ENCODE measurements around the gene NUDT1. TPM values are rescaled to one million over a fixed set of nuclear protein-coding genes. Genes with fewer than 3 reads are reported as not detected.

NUDT1 gene
- 108 and 129 TPM in 2 replicates for total RNA-seq (2014; rRNA removed; shearing (Covaris generic))

- peak; percentile 93 for DNase-seq (ENCODE audit: low read depth)
These were observed at the start of gene NUDT1, which contains the start of gene MRM2 for GRCh38 chr7:2241580-2242540. Gene NUDT1, plus strand, starts transcription at chr7:2242226. Its CDS starts 2,349 bp downstream, at chr7:2244575. Gene MRM2, minus strand, starts transcription at chr7:2242205. Its CDS starts 36 bp downstream, at chr7:2242169.

- DNase-seq (ENCODE audit: low read depth) = no peak
These were observed 49.0 kb upstream of the NUDT1 start for GRCh38 chr7:2192831-2193534.

- no peak for DNase-seq (ENCODE audit: low read depth)
These were observed 48.3 kb upstream of the NUDT1 start for GRCh38 chr7:2193575-2194305.

GRCh38 chr7:2195400-2196246 lies 46.4 kb upstream of the NUDT1 start:
- DNase-seq (ENCODE audit: low read depth) = no peak

GRCh38 chr7:2196381-2197378 lies 45.3 kb upstream of the NUDT1 start:
- no peak for DNase-seq (ENCODE audit: low read depth)

GRCh38 chr7:2197436-2198155 lies 44.4 kb upstream of the NUDT1 start:
- DNase-seq (ENCODE audit: low read depth) = no peak

- no peak for DNase-seq (ENCODE audit: low read depth)
These were observed 43.8 kb upstream of the NUDT1 start for GRCh38 chr7:2198206-2198605.

GRCh38 chr7:2198760-2199159 lies 43.3 kb upstream of the NUDT1 start:
- DNase-seq (ENCODE audit: low read depth) = no peak

GRCh38 chr7:2199528-2199927 lies 42.5 kb upstream of the NUDT1 start:
- no peak for DNase-seq (ENCODE audit: low read depth)

- DNase-seq (ENCODE audit: low read depth) = no peak
These were observed 42.0 kb upstream of the NUDT1 start for GRCh38 chr7:2199956-2200583.

GRCh38 chr7:2200584-2200980 lies 41.4 kb upstream of the NUDT1 start:
- no peak for DNase-seq (ENCODE audit: low read depth)

GRCh38 chr7:2201128-2201527 lies 40.9 kb upstream of the NUDT1 start:
- DNase-seq (ENCODE audit: low read depth) = no peak

- DNase-seq (ENCODE audit: low read depth) = no peak
These were observed 40.2 kb upstream of the NUDT1 start for GRCh38 chr7:2201686-2202360.

GRCh38 chr7:2202361-2202761 lies 39.7 kb upstream of the NUDT1 start:
- DNase-seq (ENCODE audit: low read depth) = no peak

GRCh38 chr7:2202901-2203765 lies 38.9 kb upstream of the NUDT1 start:
- no peak for DNase-seq (ENCODE audit: low read depth)

GRCh38 chr7:2203766-2204300 lies 38.2 kb upstream of the NUDT1 start:
- DNase-seq (ENCODE audit: low read depth) = no peak

GRCh38 chr7:2204446-2204845 lies 37.6 kb upstream of the NUDT1 start:
- no peak for DNase-seq (ENCODE audit: low read depth)
